Measurements from ENCODE around the gene ACBD4.

The ACBD4 gene

GRCh38 chr17:45102856-45103255 is 32.6 kb upstream of the ACBD4 start:
- Histone ChIP-seq H3K27ac (no peak overlapping the region), H3K27me3 (ENCODE audit: insufficient read depth, low read depth) (no peaks in the 10 kb centered on the region), H3K4me2 (no peak overlapping the region), H4K20me1 (ENCODE audit: insufficient read depth) (no peaks in the 10 kb centered on the region), H3K9ac (no peak overlapping the region), H2AFZ (ENCODE audit: low read depth) (no peak overlapping the region), H3K4me1 (ENCODE audit: low read depth, poor library complexity, severe bottlenecking) (peaks cover 13% of the 10 kb centered on the region), H3K4me3 (IDR thresholded peaks at IDR 0.05; ENCODE audit: insufficient read depth, low read depth, low read length) (no peak overlapping the region), H3K79me2 (ENCODE audit: insufficient read depth, low read depth) (no peaks in the 10 kb centered on the region), H3K36me3 (ENCODE audit: insufficient read depth) (peaks cover 5% of the 10 kb centered on the region; the same call in 1 of the 2 replicates)
- TF ChIP-seq, protein P1, sequence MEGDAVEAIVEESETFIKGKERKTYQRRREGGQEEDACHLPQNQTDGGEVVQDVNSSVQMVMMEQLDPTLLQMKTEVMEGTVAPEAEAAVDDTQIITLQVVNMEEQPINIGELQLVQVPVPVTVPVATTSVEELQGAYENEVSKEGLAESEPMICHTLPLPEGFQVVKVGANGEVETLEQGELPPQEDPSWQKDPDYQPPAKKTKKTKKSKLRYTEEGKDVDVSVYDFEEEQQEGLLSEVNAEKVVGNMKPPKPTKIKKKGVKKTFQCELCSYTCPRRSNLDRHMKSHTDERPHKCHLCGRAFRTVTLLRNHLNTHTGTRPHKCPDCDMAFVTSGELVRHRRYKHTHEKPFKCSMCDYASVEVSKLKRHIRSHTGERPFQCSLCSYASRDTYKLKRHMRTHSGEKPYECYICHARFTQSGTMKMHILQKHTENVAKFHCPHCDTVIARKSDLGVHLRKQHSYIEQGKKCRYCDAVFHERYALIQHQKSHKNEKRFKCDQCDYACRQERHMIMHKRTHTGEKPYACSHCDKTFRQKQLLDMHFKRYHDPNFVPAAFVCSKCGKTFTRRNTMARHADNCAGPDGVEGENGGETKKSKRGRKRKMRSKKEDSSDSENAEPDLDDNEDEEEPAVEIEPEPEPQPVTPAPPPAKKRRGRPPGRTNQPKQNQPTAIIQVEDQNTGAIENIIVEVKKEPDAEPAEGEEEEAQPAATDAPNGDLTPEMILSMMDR (conservative IDR thresholded peaks at IDR 0.05; ENCODE audit: low read depth, low read length): no peak

DNA sequence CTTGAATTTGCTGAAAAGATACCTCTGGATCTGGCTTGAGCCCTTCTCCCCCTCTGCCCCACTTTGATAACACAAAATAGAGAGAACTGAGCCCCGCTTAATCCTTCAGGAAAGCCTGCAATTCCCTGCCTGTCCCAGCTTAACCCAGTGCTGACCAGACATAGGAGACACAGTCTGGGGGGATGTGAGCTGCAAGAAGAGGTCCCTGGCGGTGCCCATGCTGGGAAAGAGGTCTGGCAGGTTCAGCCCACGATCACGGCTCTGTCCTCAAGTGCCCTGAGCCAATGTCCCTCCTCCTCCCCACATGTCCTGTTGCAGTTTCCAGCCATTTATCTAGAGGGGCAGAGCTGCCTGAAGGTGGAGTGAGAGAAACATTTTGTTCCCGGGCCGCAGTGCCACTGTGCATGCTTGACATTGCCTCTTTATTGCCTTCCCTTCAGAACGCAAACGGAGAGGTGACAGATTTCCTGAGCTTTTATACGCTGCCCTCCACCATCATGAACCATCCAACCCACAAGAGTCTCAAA is 32.2 kb upstream of the ACBD4 start:
- no peaks in the 10 kb centered on the region for H3K79me2 ChIP-seq (ENCODE audit: insufficient read depth, low read depth)
- H3K4me3 ChIP-seq (IDR thresholded peaks at IDR 0.05; ENCODE audit: insufficient read depth, low read depth, low read length): no peak overlapping the region
- H3K9ac ChIP-seq: no peak overlapping the region
- peaks cover 8% of the 10 kb centered on the region for H3K4me1 ChIP-seq (ENCODE audit: low read depth, poor library complexity, severe bottlenecking)
- H3K27me3 ChIP-seq (ENCODE audit: insufficient read depth, low read depth): no peaks in the 10 kb centered on the region
- H3K36me3 ChIP-seq (ENCODE audit: insufficient read depth): peaks cover 5% of the 10 kb centered on the region; the same call in 1 of the 2 replicates
- H3K27ac ChIP-seq: no peak overlapping the region
- no peak overlapping the region for H3K4me2 ChIP-seq
- H4K20me1 ChIP-seq (ENCODE audit: insufficient read depth): no peaks in the 10 kb centered on the region
- H2AFZ ChIP-seq (ENCODE audit: low read depth): no peak overlapping the region
- TF ChIP-seq, protein P1 (conservative IDR thresholded peaks at IDR 0.05; ENCODE audit: low read depth, low read length): no peak

- peaks cover 1% of the 10 kb centered on the region for H3K4me1 ChIP-seq (ENCODE audit: low read depth, poor library complexity, severe bottlenecking)
- TF ChIP-seq, protein P1 (conservative IDR thresholded peaks at IDR 0.05; ENCODE audit: low read depth, low read length): no peak
- no peak overlapping the region for H3K4me3 ChIP-seq (IDR thresholded peaks at IDR 0.05; ENCODE audit: insufficient read depth, low read depth, low read length)
- H3K4me2 ChIP-seq: no peak overlapping the region
- no peaks in the 10 kb centered on the region; the same call in 1 of the 2 replicates for H3K36me3 ChIP-seq (ENCODE audit: insufficient read depth)
- H3K9ac ChIP-seq: no peak overlapping the region
- no peak overlapping the region for H3K27ac ChIP-seq
- H3K79me2 ChIP-seq (ENCODE audit: insufficient read depth, low read depth): no peaks in the 10 kb centered on the region
- H3K27me3 ChIP-seq (ENCODE audit: insufficient read depth, low read depth): no peaks in the 10 kb centered on the region
- H4K20me1 ChIP-seq (ENCODE audit: insufficient read depth): no peaks in the 10 kb centered on the region
- H2AFZ ChIP-seq (ENCODE audit: low read depth): no peak overlapping the region
These were observed 31.5 kb upstream of the ACBD4 start for GRCh38 chr17:45104029-45104428.

- Histone ChIP-seq H2AFZ (ENCODE audit: low read depth) (no peak overlapping the region), H3K36me3 (ENCODE audit: insufficient read depth) (no peaks in the 10 kb centered on the region; the same call in 1 of the 2 replicates), H3K27ac (no peak overlapping the region), H3K9ac (no peak overlapping the region), H3K27me3 (ENCODE audit: insufficient read depth, low read depth) (no peaks in the 10 kb centered on the region), H3K79me2 (ENCODE audit: insufficient read depth, low read depth) (no peaks in the 10 kb centered on the region), H3K4me1 (ENCODE audit: low read depth, poor library complexity, severe bottlenecking) (no peaks in the 10 kb centered on the region), H4K20me1 (ENCODE audit: insufficient read depth) (no peaks in the 10 kb centered on the region), H3K4me2 (no peak overlapping the region), H3K4me3 (IDR thresholded peaks at IDR 0.05; ENCODE audit: insufficient read depth, low read depth, low read length) (no peak overlapping the region)
- TF ChIP-seq, protein P1 (conservative IDR thresholded peaks at IDR 0.05; ENCODE audit: low read depth, low read length): no peak
These were observed 31.0 kb upstream of the ACBD4 start for GRCh38 chr17:45104497-45104896.

Data from KMS-11 (cell line).